Gastrocnemius medialis (tissue), 4 donors: ENCODE data around the gene DAG1. TPM values are rescaled to one million over a fixed set of nuclear protein-coding genes. Genes with fewer than 3 reads are reported as not detected.

Experiments used
- ATAC-seq, 2 donors: fragments of 150-250 bp; one replicate each; pipeline ENCODE4 v1.9.1; 2016
- DNase-seq, 2 donors: peaks; one replicate each; pipeline ENCODE4 v3.0.0-alpha.2; 2019
- H3K27ac ChIP-seq, 4 donors: fragments of 200-600 bp; sonication (generic); 1 replicate in 1 of 4; 2 replicates in 3 of 4; pipeline ENCODE4 v1.5.1; 2016 to 2018; ENCODE audit warnings: mild to moderate bottlenecking in 2 of 4, moderate library complexity in 1 of 4
- H3K27me3 ChIP-seq, 3 donors: fragments of 200-600 bp; sonication (generic) in 2 of 3; 1 replicate in 1 of 3; 2 replicates in 2 of 3; pipeline versions ENCODE4 v1.5.1 to v1.6.0; 2016 to 2019; ENCODE audit warnings: mild to moderate bottlenecking in 1 of 3, moderate library complexity in 1 of 3
- H3K36me3 ChIP-seq, 2 donors: fragments of 200-600 bp; sonication (generic) in 1 of 2; one replicate each; pipeline ENCODE4 v1.5.1; 2017 to 2018
- H3K4me1 ChIP-seq, 2 donors: fragments of 200-600 bp; sonication (generic) in 1 of 2; one replicate each; pipeline ENCODE4 v1.5.1; 2016 to 2017; ENCODE audit warnings: mild to moderate bottlenecking in 2 of 2
- H3K4me3 ChIP-seq, 4 donors: fragments of 200-600 bp; sonication (generic) in 3 of 4; 1 replicate in 1 of 4; 2 replicates in 3 of 4; pipeline ENCODE4 v1.5.1; 2016 to 2019; ENCODE audit warnings: mild to moderate bottlenecking in 2 of 4
- H3K9me3 ChIP-seq, 3 donors: fragments of 200-600 bp; sonication (generic) in 2 of 3; 1 replicate in 1 of 3; 2 replicates in 2 of 3; pipeline ENCODE4 v1.5.1; 2016 to 2019
- POLR2A ChIP-seq, 2 donors: fragments of 450-650 bp; IDR thresholded peaks; one replicate each; pipeline ENCODE4 v1.6.1; 2017; ENCODE audit warnings: antibody characterized with exemption in 2 of 2, mild to moderate bottlenecking in 2 of 2, moderate library complexity in 2 of 2
- in situ Hi-C, 4 donors: fragments of 200-750 bp; cut with MboI; loops; one replicate each; pipeline versions ENCODE4 v1.15.0 to v1.8.0; 2017; ENCODE audit warnings: low sequenced_read_pairs in 4 of 4
- intact Hi-C: fragments of 100-400 bp; cut with DNase I; formaldehyde crosslinking; loops from one replicate; pipeline ENCODE4 v1.15.1; 2023; ENCODE audit warnings: low total_unique reads
- total RNA-seq, 4 donors: library from RNA; depleted of rRNA; stranded (reverse); fragments of >200 nt; gene quantifications; one replicate each; pipeline versions ENCODE4 v1.1.0 to v1.2.3, GENCODE V29; 2016
- TF ChIP-seq, protein P1 (sequence below), 5 experiments: fragments of 450-650 bp in 3 of 5; fragments of 200-600 bp in 2 of 5; sonication (generic) in 2 of 5; IDR thresholded peaks in 4 of 5; conservative IDR thresholded peaks in 1 of 5; 1 replicate in 4 of 5; 2 replicates in 1 of 5; pipeline ENCODE4 v1.5.1; 2016 to 2019; ENCODE audit warnings: antibody characterized with exemption in 5 of 5, mild to moderate bottlenecking in 3 of 5, moderate library complexity in 3 of 5

The DAG1 gene
- total RNA-seq, 4 donors from 2014 or later = 95.0 to 177 (median 109) TPM

DNA sequence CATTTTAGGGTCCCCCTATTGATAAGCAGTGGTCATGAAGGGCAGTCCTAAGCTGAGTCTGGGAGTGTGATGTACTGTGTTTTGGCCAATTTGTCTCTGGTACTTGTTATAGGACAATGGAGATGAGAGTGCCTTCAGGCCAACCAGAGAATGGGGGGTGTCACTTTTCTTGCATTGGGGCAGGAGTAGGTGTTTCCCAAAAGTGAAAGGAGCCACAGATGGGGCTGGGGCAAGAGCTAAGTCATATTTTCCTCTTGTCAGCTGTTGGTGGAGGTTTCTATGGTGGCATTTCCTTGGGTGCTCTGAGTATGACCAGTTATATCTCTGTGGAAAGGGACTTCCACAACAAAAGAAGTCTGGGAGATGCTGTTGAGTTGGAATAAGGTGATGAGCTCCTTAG lies 59.5 kb downstream of the DAG1 start:
- ATAC-seq = no peak
- in situ Hi-C loops (loop anchor here in 1 of 4 donors (25.0 kb wide), 1 partner anchor 308 kb away; no protein-coding TSS in a partner anchor), intact Hi-C loops (no loop called here)
- Histone ChIP-seq H3K36me3 (peaks cover 0 to 44% of the 10 kb centered on the region in 2 donors), H3K4me1 (peaks cover 18 to 28% of the 10 kb centered on the region in 2 donors), H3K4me3 (no peak overlapping the region), H3K9me3 (no peaks in the 10 kb centered on the region), H3K27me3 (no peaks in the 10 kb centered on the region), H3K27ac (peak overlapping the region; percentile 32 to 66 (median 47))
- no peak for DNase-seq
- no peak for TF ChIP-seq POLR2A (IDR thresholded peaks at IDR 0.05)
- TF ChIP-seq, protein P1, sequence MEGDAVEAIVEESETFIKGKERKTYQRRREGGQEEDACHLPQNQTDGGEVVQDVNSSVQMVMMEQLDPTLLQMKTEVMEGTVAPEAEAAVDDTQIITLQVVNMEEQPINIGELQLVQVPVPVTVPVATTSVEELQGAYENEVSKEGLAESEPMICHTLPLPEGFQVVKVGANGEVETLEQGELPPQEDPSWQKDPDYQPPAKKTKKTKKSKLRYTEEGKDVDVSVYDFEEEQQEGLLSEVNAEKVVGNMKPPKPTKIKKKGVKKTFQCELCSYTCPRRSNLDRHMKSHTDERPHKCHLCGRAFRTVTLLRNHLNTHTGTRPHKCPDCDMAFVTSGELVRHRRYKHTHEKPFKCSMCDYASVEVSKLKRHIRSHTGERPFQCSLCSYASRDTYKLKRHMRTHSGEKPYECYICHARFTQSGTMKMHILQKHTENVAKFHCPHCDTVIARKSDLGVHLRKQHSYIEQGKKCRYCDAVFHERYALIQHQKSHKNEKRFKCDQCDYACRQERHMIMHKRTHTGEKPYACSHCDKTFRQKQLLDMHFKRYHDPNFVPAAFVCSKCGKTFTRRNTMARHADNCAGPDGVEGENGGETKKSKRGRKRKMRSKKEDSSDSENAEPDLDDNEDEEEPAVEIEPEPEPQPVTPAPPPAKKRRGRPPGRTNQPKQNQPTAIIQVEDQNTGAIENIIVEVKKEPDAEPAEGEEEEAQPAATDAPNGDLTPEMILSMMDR (IDR thresholded peaks at IDR 0.05 in 4 of 5, conservative IDR thresholded peaks at IDR 0.05 in 1 of 5) = no peak

DNA sequence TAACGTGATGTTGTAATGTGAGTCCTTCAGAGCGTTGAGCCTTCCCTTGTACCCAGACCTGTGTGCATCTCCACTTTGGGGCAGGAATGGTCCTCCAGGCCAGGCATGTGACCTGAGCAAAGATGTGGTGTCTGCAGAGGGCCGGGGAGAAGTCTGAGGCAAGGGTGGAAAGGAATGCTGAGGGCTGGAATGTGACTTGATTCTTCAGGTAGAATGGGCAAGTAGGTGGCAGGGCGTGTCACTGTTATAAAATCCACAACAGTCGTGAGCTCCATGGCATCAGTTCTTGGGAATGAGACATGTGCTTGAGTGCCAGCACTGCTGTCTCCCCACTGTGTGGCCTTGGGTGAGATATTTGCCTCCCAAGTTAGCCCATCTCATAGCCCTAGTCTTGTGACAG lies 60.2 kb downstream of the DAG1 start:
- peak overlapping the region; percentile 32 to 66 (median 47) for H3K27ac ChIP-seq
- in situ Hi-C loops = loop anchor here (10.0 to 25.0 kb wide), 3 partner anchors 75 to 307 kb away; partner anchors contain the start of gene APEH (in 3 of the 4)
- peaks cover 0 to 41% of the 10 kb centered on the region in 2 donors for H3K36me3 ChIP-seq

DNA sequence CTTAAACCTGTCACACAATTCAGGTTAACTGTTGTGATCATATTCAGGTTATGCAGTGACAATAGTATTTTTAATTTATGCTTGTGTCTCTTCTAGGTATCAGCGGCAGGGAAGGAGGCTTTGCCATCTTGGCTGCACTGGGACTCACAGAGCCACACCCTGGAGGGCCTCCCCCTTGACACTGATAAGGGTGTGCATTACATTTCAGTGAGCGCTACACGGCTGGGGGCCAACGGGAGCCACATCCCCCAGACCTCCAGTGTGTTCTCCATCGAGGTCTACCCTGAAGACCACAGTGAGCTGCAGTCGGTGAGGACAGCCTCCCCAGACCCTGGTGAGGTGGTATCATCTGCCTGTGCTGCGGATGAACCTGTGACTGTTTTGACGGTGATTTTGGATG lies 60.6 kb downstream of the DAG1 start:
- no peak for ATAC-seq
- in situ Hi-C loops = loop anchor here (10.0 to 25.0 kb wide), 3 partner anchors 76 to 307 kb away; partner anchors contain the start of gene APEH (in 3 of the 4)

More for the DNA sequence above, 60.2 kb downstream of the DAG1 start:
- TF ChIP-seq, protein P1 (IDR thresholded peaks at IDR 0.05 in 4 of 5, conservative IDR thresholded peaks at IDR 0.05 in 1 of 5) = no peak
- no peak for TF ChIP-seq POLR2A (IDR thresholded peaks at IDR 0.05)
- Histone ChIP-seq H3K9me3 (no peaks in the 10 kb centered on the region), H3K4me3 (no peak overlapping the region), H3K27me3 (no peaks in the 10 kb centered on the region), H3K4me1 (peaks cover 25 to 29% of the 10 kb centered on the region in 2 donors)
- no peak for DNase-seq
- peak in 1 of 2 donors; percentile 32 for ATAC-seq
- intact Hi-C loops = no loop called here

GRCh38 chr3:49531218-49531617 lies 61.2 kb downstream of the DAG1 start:
- TF ChIP-seq, protein P1 (IDR thresholded peaks at IDR 0.05 in 4 of 5, conservative IDR thresholded peaks at IDR 0.05 in 1 of 5) = no peak
- no peak for TF ChIP-seq POLR2A (IDR thresholded peaks at IDR 0.05)
- Histone ChIP-seq H3K36me3 (peaks cover 0 to 41% of the 10 kb centered on the region in 2 donors), H3K27ac (peak overlapping the region; percentile 39 to 66 (median 47)), H3K9me3 (no peaks in the 10 kb centered on the region), H3K4me3 (no peak overlapping the region), H3K27me3 (no peaks in the 10 kb centered on the region), H3K4me1 (peaks cover 33 to 39% of the 10 kb centered on the region in 2 donors)
- ATAC-seq (no peak), DNase-seq (no peak)
- in situ Hi-C loops (loop anchor here (10.0 to 25.0 kb wide), 3 partner anchors 76 to 306 kb away; partner anchors contain the start of gene APEH (in 3 of the 4)), intact Hi-C loops (no loop called here)

More for the DNA sequence above, 60.6 kb downstream of the DAG1 start:
- no peak for DNase-seq
- no peak for TF ChIP-seq POLR2A (IDR thresholded peaks at IDR 0.05)
- TF ChIP-seq, protein P1 (IDR thresholded peaks at IDR 0.05 in 4 of 5, conservative IDR thresholded peaks at IDR 0.05 in 1 of 5) = no peak
- Histone ChIP-seq H3K4me3 (no peak overlapping the region), H3K4me1 (peaks cover 28 to 34% of the 10 kb centered on the region in 2 donors), H3K9me3 (no peaks in the 10 kb centered on the region), H3K27ac (peak overlapping the region; percentile 32 to 66 (median 47)), H3K27me3 (no peaks in the 10 kb centered on the region), H3K36me3 (peaks cover 0 to 41% of the 10 kb centered on the region in 2 donors)
- intact Hi-C loops = no loop called here
